HEK293 (cell line): Measurements from ENCODE around the gene HEATR3.

Experiments
- CTCF ChIA-PET: fragments of 350-600 bp; formaldehyde crosslinking; extraction: SDS; loops from one replicate; lab custom pipeline; 2021; ENCODE audit warnings: antibody characterized with exemption; lab: Yijun Ruan, JAX
- POLR2A ChIA-PET: fragments of 300-600 bp; formaldehyde crosslinking; extraction: SDS; loops from one replicate; lab custom pipeline; 2020; ENCODE audit warnings: antibody characterized with exemption, inconsistent platforms; lab: Yijun Ruan, JAX
- H3K27ac ChIP-seq: fragments of 200-500 bp; sonication (Bioruptor generic); 2 replicates; pipeline ENCODE4 v1.5.1; 2014; ENCODE audit warnings: low read depth, low read length, control low read depth, inconsistent platforms; ENCODE audit errors: extremely low read depth
- H3K36me3 ChIP-seq, 2 experiments: fragments of 200-500 bp in 1 of 2; sonication (Bioruptor generic) in 1 of 2; 1 replicate in 1 of 2; 2 replicates in 1 of 2; pipeline ENCODE4 v1.5.1; 2014 to 2017; ENCODE audit warnings: inconsistent platforms in 2 of 2, low read length in 2 of 2; ENCODE audit not compliant: control insufficient read depth in 2 of 2, insufficient read depth in 1 of 2
- H3K4me1 ChIP-seq: fragments of 200-500 bp; sonication (Bioruptor generic); 2 replicates; pipeline ENCODE4 v1.5.1; 2014; ENCODE audit warnings: mild to moderate bottlenecking, low read length, inconsistent platforms; ENCODE audit not compliant: control insufficient read depth, insufficient read depth
- H3K4me3 ChIP-seq: 2 replicates; pipeline ENCODE4 v1.5.1; 2011; ENCODE audit warnings: low read depth, mild to moderate bottlenecking, control low read depth, low read length, moderate library complexity
- H3K9me3 ChIP-seq: fragments of 200-500 bp; sonication (Bioruptor generic); 2 replicates; pipeline ENCODE4 v1.5.1; 2014; ENCODE audit warnings: low read depth, low read length, inconsistent platforms; ENCODE audit not compliant: control insufficient read depth, insufficient read depth
- GFI1B ChIP-seq: fragments of 450-650 bp; formaldehyde crosslinking; IDR thresholded peaks from 2 replicates; pipeline ENCODE4 v1.5.1; 2016; ENCODE audit warnings: missing biosample characterization, missing genetic modification characterization
- HOXA7 ChIP-seq: sonication (generic); formaldehyde crosslinking; IDR thresholded peaks from 2 replicates; pipeline ENCODE4 v1.8.1; 2022; ENCODE audit warnings: missing genetic modification reagents, borderline replicate concordance
- KLF16 ChIP-seq: fragments of 450-650 bp; formaldehyde crosslinking; IDR thresholded peaks from 2 replicates; pipeline ENCODE4 v1.5.1; 2017; ENCODE audit warnings: missing biosample characterization, missing genetic modification characterization
- SALL2 ChIP-seq: fragments of 450-650 bp; formaldehyde crosslinking; IDR thresholded peaks from 2 replicates; pipeline ENCODE4 v1.5.0; 2017; ENCODE audit warnings: missing biosample characterization, mild to moderate bottlenecking, missing genetic modification characterization, borderline replicate concordance
- SCRT2 ChIP-seq: fragments of 450-650 bp; formaldehyde crosslinking; IDR thresholded peaks from 2 replicates; pipeline ENCODE4 v1.5.1; 2016; ENCODE audit warnings: missing biosample characterization, missing genetic modification characterization
- SP2 ChIP-seq: fragments of 450-650 bp; formaldehyde crosslinking; IDR thresholded peaks from 2 replicates; pipeline ENCODE4 v1.5.1; 2016; ENCODE audit warnings: missing biosample characterization, missing genetic modification characterization
- SP7 ChIP-seq: fragments of 450-650 bp; formaldehyde crosslinking; IDR thresholded peaks from 2 replicates; pipeline ENCODE4 v1.5.1; 2016; ENCODE audit warnings: missing biosample characterization, missing genetic modification characterization
- YY1 ChIP-seq: fragments of 450-650 bp; formaldehyde crosslinking; IDR thresholded peaks from 2 replicates; pipeline ENCODE4 v1.5.1; 2018; ENCODE audit warnings: missing biosample characterization, missing genetic modification characterization
- ZBTB21 ChIP-seq: fragments of 450-650 bp; formaldehyde crosslinking; IDR thresholded peaks from 2 replicates; pipeline ENCODE4 v1.5.1; 2017; ENCODE audit warnings: missing biosample characterization, missing genetic modification characterization
- ZNF169 ChIP-seq: fragments of 450-650 bp; formaldehyde crosslinking; IDR thresholded peaks from 2 replicates; pipeline ENCODE4 v1.5.1; 2016; ENCODE audit warnings: missing biosample characterization, missing genetic modification characterization
- ZNF175 ChIP-seq: fragments of 450-650 bp; formaldehyde crosslinking; IDR thresholded peaks from 2 replicates; pipeline ENCODE4 v1.5.1; 2016; ENCODE audit warnings: missing biosample characterization, missing genetic modification characterization
- ZNF184 ChIP-seq: fragments of 450-650 bp; IDR thresholded peaks from 2 replicates; pipeline ENCODE4 v1.5.1; 2018; ENCODE audit warnings: missing biosample characterization, mild to moderate bottlenecking, missing genetic modification characterization
- ZNF521 ChIP-seq: fragments of 450-650 bp; formaldehyde crosslinking; IDR thresholded peaks from 2 replicates; pipeline ENCODE4 v1.5.1; 2017; ENCODE audit warnings: missing biosample characterization, mild to moderate bottlenecking, missing genetic modification characterization
- ZNF571 ChIP-seq: fragments of 450-650 bp; formaldehyde crosslinking; IDR thresholded peaks from 2 replicates; pipeline ENCODE4 v1.5.0; 2017; ENCODE audit warnings: missing biosample characterization, missing genetic modification characterization
- ZNF596 ChIP-seq: fragments of 450-650 bp; IDR thresholded peaks from 2 replicates; pipeline ENCODE4 v1.5.0; 2018; ENCODE audit warnings: missing biosample characterization, mild to moderate bottlenecking, missing genetic modification characterization, moderate library complexity
- ZNF701 ChIP-seq: fragments of 450-650 bp; formaldehyde crosslinking; IDR thresholded peaks from 2 replicates; pipeline ENCODE4 v1.5.1; 2016; ENCODE audit warnings: missing biosample characterization, missing genetic modification characterization
- ZNF707 ChIP-seq: fragments of 450-650 bp; formaldehyde crosslinking; IDR thresholded peaks from 2 replicates; pipeline ENCODE4 v1.5.1; 2016; ENCODE audit warnings: missing biosample characterization, missing genetic modification characterization
- ZNF837 ChIP-seq: fragments of 450-650 bp; formaldehyde crosslinking; IDR thresholded peaks from 2 replicates; pipeline ENCODE4 v1.5.1; 2016; ENCODE audit warnings: missing biosample characterization, missing genetic modification characterization
- TF ChIP-seq, protein P1 (sequence below): fragments of 450-650 bp; formaldehyde crosslinking; IDR thresholded peaks from 2 replicates; pipeline ENCODE4 v1.5.1; 2016; ENCODE audit warnings: missing biosample characterization, missing genetic modification characterization
- TF ChIP-seq, protein P2 (sequence below): fragments of 450-650 bp; formaldehyde crosslinking; IDR thresholded peaks from 2 replicates; pipeline ENCODE4 v1.5.1; 2017; ENCODE audit warnings: missing biosample characterization, missing genetic modification characterization
- TF ChIP-seq, protein P3 (sequence below): fragments of 450-650 bp; IDR thresholded peaks from 2 replicates; pipeline ENCODE4 v1.5.1; 2018; ENCODE audit warnings: missing biosample characterization, mild to moderate bottlenecking, missing genetic modification characterization
- TF ChIP-seq, protein P4 (sequence below): fragments of 450-650 bp; formaldehyde crosslinking; IDR thresholded peaks from 2 replicates; pipeline ENCODE4 v1.5.1; 2017; ENCODE audit warnings: missing biosample characterization, missing genetic modification characterization
- TF ChIP-seq, protein P5 (sequence below): fragments of 450-650 bp; formaldehyde crosslinking; IDR thresholded peaks from 2 replicates; pipeline ENCODE4 v1.5.1; 2016; ENCODE audit warnings: missing biosample characterization, missing genetic modification characterization

Gene HEATR3

DNA sequence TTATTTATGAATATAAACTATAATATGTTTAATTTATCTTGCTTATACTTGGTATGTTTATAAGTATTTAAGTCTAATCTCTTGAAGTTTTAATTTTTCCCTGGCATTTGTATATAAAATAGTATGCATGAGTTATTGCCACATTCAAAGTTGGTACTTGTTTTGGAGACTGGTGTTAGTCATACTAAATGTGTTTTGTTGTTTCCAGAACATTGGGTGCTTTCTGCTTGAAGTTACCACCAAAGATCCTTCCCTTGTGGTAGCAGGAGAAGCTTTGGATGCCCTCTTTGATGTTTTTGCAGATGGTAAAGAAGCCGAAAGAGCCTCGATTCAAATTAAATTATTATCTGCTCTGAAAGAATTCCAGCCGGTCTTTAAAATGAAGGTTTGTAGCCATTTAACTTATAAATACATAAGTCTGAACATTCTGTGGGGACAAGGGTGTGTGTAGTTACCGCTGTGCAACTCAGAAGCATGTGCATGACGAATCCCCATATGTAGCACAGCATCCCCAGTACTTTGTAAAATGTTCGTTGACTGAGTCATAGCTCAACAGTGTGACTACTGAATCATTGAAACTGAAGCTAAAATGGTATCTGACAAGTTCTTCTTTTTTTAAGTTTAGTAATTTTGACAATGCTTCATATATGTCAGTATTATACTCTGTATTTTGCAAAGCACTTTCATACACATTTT is 36.4 kb downstream of the HEATR3 start (continued):
- TF ChIP-seq, protein P1, sequence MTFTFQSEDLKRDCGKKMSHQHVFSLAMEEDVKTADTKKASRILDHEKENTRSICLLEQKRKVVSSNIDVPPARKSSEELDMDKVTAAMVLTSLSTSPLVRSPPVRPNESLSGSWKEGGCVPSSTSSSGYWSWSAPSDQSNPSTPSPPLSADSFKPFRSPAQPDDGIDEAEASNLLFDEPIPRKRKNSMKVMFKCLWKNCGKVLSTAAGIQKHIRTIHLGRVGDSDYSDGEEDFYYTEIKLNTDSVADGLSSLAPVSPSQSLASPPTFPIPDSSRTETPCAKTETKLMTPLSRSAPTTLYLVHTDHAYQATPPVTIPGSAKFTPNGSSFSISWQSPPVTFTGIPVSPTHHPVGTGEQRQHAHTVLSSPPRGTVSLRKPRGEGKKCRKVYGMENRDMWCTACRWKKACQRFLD (tag by site-specific recombination): no peak
- TF ChIP-seq ZNF707 (tag by site-specific recombination): no peak
- no peak for TF ChIP-seq KLF16 (tag by site-specific recombination)
- no peak for TF ChIP-seq HOXA7
- no peak for TF ChIP-seq SP2 (tag by site-specific recombination)

DNA sequence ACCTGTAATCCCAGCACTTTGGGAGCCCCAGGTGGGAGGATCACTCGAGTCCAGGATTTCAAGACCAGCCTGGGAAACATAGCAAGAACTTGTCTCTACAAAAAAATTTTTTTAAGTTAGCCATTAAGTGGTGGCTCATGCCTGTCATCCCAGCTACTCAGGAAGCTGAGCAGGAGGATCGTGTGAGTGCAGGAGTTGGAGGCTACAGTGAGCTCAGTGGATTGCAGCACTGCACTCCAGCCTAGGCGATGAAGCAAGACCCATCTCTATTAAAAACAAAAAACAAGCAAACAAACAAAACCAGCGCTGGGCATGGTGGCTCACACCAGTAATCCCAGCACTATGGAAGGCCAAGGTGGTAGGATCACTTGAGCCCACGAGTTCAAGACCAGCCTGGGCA is 38.0 kb downstream of the HEATR3 start:
- Histone ChIP-seq H3K9me3 (no peaks in the 10 kb centered on the region), H3K4me1 (no peaks in the 10 kb centered on the region), H3K36me3 (peaks cover 39 to 76% of the 10 kb centered on the region in 2 experiments; a peak in 2 of 3 replicates), H3K27ac (no peak overlapping the region), H3K4me3 (no peak overlapping the region)
- TF ChIP-seq, protein P2, sequence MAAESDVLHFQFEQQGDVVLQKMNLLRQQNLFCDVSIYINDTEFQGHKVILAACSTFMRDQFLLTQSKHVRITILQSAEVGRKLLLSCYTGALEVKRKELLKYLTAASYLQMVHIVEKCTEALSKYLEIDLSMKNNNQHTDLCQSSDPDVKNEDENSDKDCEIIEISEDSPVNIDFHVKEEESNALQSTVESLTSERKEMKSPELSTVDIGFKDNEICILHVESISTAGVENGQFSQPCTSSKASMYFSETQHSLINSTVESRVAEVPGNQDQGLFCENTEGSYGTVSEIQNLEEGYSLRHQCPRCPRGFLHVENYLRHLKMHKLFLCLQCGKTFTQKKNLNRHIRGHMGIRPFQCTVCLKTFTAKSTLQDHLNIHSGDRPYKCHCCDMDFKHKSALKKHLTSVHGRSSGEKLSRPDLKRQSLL: no peak
- no peak for TF ChIP-seq ZNF837 (tag by site-specific recombination)
- no peak for TF ChIP-seq ZNF701
- no peak for TF ChIP-seq ZBTB21 (tag by site-specific recombination)
- TF ChIP-seq YY1: no peak
- no peak for TF ChIP-seq ZNF175
- no peak for TF ChIP-seq GFI1B (tag by site-specific recombination)
- no peak for TF ChIP-seq SP7 (tag by site-specific recombination)
- no peak for TF ChIP-seq KLF16 (tag by site-specific recombination)
- TF ChIP-seq, protein P3, sequence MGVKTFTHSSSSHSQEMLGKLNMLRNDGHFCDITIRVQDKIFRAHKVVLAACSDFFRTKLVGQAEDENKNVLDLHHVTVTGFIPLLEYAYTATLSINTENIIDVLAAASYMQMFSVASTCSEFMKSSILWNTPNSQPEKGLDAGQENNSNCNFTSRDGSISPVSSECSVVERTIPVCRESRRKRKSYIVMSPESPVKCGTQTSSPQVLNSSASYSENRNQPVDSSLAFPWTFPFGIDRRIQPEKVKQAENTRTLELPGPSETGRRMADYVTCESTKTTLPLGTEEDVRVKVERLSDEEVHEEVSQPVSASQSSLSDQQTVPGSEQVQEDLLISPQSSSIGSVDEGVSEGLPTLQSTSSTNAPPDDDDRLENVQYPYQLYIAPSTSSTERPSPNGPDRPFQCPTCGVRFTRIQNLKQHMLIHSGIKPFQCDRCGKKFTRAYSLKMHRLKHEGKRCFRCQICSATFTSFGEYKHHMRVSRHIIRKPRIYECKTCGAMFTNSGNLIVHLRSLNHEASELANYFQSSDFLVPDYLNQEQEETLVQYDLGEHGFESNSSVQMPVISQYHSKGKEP (tag by site-specific recombination): no peak
- no peak for TF ChIP-seq SCRT2 (tag by site-specific recombination)
- no peak for TF ChIP-seq ZNF184
- TF ChIP-seq SALL2 (tag by site-specific recombination): no peak
- TF ChIP-seq, protein P4, sequence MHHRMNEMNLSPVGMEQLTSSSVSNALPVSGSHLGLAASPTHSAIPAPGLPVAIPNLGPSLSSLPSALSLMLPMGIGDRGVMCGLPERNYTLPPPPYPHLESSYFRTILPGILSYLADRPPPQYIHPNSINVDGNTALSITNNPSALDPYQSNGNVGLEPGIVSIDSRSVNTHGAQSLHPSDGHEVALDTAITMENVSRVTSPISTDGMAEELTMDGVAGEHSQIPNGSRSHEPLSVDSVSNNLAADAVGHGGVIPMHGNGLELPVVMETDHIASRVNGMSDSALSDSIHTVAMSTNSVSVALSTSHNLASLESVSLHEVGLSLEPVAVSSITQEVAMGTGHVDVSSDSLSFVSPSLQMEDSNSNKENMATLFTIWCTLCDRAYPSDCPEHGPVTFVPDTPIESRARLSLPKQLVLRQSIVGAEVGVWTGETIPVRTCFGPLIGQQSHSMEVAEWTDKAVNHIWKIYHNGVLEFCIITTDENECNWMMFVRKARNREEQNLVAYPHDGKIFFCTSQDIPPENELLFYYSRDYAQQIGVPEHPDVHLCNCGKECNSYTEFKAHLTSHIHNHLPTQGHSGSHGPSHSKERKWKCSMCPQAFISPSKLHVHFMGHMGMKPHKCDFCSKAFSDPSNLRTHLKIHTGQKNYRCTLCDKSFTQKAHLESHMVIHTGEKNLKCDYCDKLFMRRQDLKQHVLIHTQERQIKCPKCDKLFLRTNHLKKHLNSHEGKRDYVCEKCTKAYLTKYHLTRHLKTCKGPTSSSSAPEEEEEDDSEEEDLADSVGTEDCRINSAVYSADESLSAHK (tag by site-specific recombination): no peak
- no peak for TF ChIP-seq ZNF521 (tag by site-specific recombination)
- TF ChIP-seq, protein P5, sequence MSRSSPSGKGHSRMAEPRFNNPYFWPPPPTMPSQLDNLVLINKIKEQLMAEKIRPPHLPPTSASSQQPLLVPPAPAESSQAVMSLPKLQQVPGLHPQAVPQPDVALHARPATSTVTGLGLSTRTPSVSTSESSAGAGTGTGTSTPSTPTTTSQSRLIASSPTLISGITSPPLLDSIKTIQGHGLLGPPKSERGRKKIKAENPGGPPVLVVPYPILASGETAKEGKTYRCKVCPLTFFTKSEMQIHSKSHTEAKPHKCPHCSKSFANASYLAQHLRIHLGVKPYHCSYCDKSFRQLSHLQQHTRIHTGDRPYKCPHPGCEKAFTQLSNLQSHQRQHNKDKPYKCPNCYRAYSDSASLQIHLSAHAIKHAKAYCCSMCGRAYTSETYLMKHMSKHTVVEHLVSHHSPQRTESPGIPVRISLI (tag by site-specific recombination): no peak
- no peak for TF ChIP-seq ZNF571 (tag by site-specific recombination)
- TF ChIP-seq ZNF596 (tag by site-specific recombination): no peak
- TF ChIP-seq ZNF169 (tag by site-specific recombination): no peak
- ChIA-PET CTCF (interaction anchor here (1.1 kb wide), 1 partner anchor 11 kb away, joined by 3 read pairs; no protein-coding TSS in a partner anchor), POLR2A (interaction anchor here (0.5 kb wide), 1 partner anchor 29 kb away, joined by 4 read pairs; no protein-coding TSS in a partner anchor)
